ENCODE measurements around the gene BIK.

DNA sequence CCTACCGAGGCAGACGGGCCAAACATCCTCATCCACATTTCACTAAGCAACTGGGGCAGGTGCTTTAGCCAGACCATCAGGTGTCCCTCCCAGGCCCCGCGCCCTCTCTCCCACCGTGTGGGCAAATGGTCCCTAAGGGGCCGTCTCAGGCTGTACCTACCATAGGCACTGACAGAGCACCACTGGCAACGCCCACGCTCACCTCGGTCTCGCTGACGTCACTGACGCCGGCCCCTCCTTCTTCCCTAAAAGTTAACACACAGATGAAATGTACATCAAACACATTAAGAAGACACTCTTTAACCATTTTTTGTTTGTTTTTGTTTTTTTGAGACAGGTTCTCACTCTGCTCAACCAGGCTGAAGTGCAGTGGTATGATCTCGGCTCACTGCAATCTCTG, 30.8 kb upstream of the BIK start:
- no peak for TF ChIP-seq POLR2A (IDR thresholded peaks at IDR 0.05)
- TF ChIP-seq, protein P1, sequence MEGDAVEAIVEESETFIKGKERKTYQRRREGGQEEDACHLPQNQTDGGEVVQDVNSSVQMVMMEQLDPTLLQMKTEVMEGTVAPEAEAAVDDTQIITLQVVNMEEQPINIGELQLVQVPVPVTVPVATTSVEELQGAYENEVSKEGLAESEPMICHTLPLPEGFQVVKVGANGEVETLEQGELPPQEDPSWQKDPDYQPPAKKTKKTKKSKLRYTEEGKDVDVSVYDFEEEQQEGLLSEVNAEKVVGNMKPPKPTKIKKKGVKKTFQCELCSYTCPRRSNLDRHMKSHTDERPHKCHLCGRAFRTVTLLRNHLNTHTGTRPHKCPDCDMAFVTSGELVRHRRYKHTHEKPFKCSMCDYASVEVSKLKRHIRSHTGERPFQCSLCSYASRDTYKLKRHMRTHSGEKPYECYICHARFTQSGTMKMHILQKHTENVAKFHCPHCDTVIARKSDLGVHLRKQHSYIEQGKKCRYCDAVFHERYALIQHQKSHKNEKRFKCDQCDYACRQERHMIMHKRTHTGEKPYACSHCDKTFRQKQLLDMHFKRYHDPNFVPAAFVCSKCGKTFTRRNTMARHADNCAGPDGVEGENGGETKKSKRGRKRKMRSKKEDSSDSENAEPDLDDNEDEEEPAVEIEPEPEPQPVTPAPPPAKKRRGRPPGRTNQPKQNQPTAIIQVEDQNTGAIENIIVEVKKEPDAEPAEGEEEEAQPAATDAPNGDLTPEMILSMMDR (IDR thresholded peaks at IDR 0.05), result no peak
